Astrocyte (in vitro differentiated cells and primary cell): Measurements from ENCODE around the gene FAF1. TPM values are rescaled to one million over a fixed set of nuclear protein-coding genes. Genes with fewer than 3 reads are reported as not detected.
A peak's percentile ranks its signal among the peaks of the same experiment; 100 is the strongest.
"Not testable (repeated sequence)": the region's sequence is repeated elsewhere in the genome, so short reads cannot be mapped to it uniquely, and the experiment has no call there.

Experiments used
- DNase-seq: peaks from one replicate; pipeline ENCODE4 v3.0.0-alpha.2; 2010; ENCODE audit warnings: low read depth
- FAIRE-seq: peaks from 2 replicates; lab custom pipeline; 2011; peaks lifted over from hg19 to GRCh38; lab: Jason Lieb, UNC
- H2AFZ ChIP-seq: 2 replicates; pipeline ENCODE4 v1.6.0; 2012; ENCODE audit warnings: low read depth, low read length, inconsistent platforms
- H3K27ac ChIP-seq: 2 replicates; pipeline ENCODE4 v1.5.1; 2011; ENCODE audit warnings: low read depth, low read length, inconsistent platforms
- H3K27me3 ChIP-seq: 2 replicates; pipeline ENCODE4 v1.6.0; 2011; ENCODE audit warnings: low read length, inconsistent platforms; ENCODE audit not compliant: insufficient read depth
- H3K36me3 ChIP-seq: 2 replicates; pipeline ENCODE4 v1.5.1; 2011; ENCODE audit warnings: low read length, inconsistent platforms; ENCODE audit not compliant: insufficient read depth
- H3K4me1 ChIP-seq: 2 replicates; pipeline ENCODE4 v1.5.1; 2011; ENCODE audit warnings: low read length, inconsistent platforms; ENCODE audit not compliant: insufficient read depth
- H3K4me2 ChIP-seq: 2 replicates; pipeline ENCODE4 v1.6.0; 2012; ENCODE audit warnings: low read length, inconsistent platforms
- H3K4me3 ChIP-seq: 2 replicates; pipeline ENCODE4 v1.5.1; 2011; ENCODE audit warnings: low read depth, mild to moderate bottlenecking, low read length, inconsistent platforms; ENCODE audit not compliant: insufficient read depth
- H3K79me2 ChIP-seq: 2 replicates; pipeline ENCODE4 v1.6.0; 2012; ENCODE audit warnings: mild to moderate bottlenecking, low read length, inconsistent platforms; ENCODE audit not compliant: insufficient read depth
- H3K9ac ChIP-seq: 2 replicates; pipeline ENCODE4 v1.6.0; 2012; ENCODE audit warnings: mild to moderate bottlenecking, low read length, inconsistent platforms
- H3K9me3 ChIP-seq: 2 replicates; pipeline ENCODE4 v1.5.1; 2012; ENCODE audit warnings: low read depth, mild to moderate bottlenecking, low read length, inconsistent platforms; ENCODE audit not compliant: insufficient read depth
- H4K20me1 ChIP-seq: 2 replicates; pipeline ENCODE4 v1.6.0; 2012; ENCODE audit warnings: low read length, inconsistent platforms; ENCODE audit not compliant: insufficient read depth
- H3K27ac Mint-ChIP-seq: one replicate; pipeline ENCODE4 v1.8.0; 2021; ENCODE audit warnings: mild to moderate bottlenecking, mixed read lengths; ENCODE audit not compliant: unreplicated experiment
- H3K27me3 Mint-ChIP-seq: one replicate; pipeline ENCODE4 v1.8.0; 2021; ENCODE audit warnings: low read depth, mixed read lengths; ENCODE audit not compliant: unreplicated experiment
- H3K36me3 Mint-ChIP-seq: one replicate; pipeline ENCODE4 v1.8.0; 2021; ENCODE audit warnings: low read depth, mixed read lengths; ENCODE audit not compliant: unreplicated experiment
- H3K4me1 Mint-ChIP-seq: one replicate; pipeline ENCODE4 v1.8.0; 2021; ENCODE audit warnings: low read depth, mixed read lengths; ENCODE audit not compliant: unreplicated experiment
- H3K4me3 Mint-ChIP-seq: one replicate; pipeline ENCODE4 v1.8.0; 2021; ENCODE audit warnings: mild to moderate bottlenecking, moderate library complexity, mixed read lengths; ENCODE audit not compliant: unreplicated experiment
- H3K9me3 Mint-ChIP-seq: one replicate; pipeline ENCODE4 v1.8.0; 2021; ENCODE audit warnings: mild to moderate bottlenecking, mixed read lengths; ENCODE audit not compliant: unreplicated experiment
- EZH2 ChIP-seq: IDR thresholded peaks from 2 replicates; pipeline ENCODE4 v1.6.1; 2012; ENCODE audit warnings: mild to moderate bottlenecking, low read length, inconsistent platforms; ENCODE audit not compliant: insufficient read depth
- total RNA-seq: library from RNA; stranded (reverse); gene quantifications from 2 replicates; pipeline ENCODE4 v1.2.1, GENCODE V29; 2021
- TF ChIP-seq, protein P1 (sequence below): IDR thresholded peaks from 2 replicates; pipeline ENCODE4 v1.5.1; 2011; ENCODE audit warnings: low read depth, mild to moderate bottlenecking, inconsistent platforms, low read length, moderate library complexity; ENCODE audit not compliant: insufficient read depth

Gene FAF1
- total RNA-seq, 1 donor from 2014 or later, result 35.4 TPM

DNA sequence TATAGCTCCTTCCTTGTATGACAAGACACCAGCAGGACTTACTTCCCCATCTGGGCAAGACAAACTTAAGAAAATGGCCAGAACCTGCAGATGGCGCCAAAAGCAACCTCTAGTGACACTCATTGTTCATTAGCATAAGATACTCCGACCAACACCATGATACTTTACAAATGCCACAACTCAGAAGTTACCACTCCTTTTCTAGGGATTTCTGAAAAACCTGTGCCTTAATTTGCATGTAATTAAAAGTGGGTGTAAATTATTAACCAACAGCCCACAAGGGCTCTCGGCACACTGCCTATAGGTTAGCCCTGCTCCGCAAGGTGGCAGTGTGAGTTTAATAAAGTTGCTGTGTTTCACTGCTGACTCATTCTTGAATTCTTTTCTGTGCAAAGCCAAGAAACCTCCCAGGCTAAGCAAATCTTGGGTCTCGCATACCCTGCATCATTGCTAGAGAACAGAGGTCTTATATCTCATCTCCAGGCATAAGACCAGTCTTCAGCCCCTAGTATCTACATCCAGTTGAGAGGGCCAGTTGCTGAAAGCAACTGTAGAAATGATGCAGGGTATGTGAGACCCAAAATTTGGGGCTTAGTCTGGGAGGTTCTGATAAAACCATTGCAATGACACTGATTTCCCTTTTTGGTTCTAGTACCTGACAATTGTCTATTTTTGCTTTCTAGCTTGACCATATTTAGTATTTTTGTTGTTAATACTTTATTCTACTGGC, 86.4 kb downstream of the FAF1 start:
- TF ChIP-seq, protein P1, sequence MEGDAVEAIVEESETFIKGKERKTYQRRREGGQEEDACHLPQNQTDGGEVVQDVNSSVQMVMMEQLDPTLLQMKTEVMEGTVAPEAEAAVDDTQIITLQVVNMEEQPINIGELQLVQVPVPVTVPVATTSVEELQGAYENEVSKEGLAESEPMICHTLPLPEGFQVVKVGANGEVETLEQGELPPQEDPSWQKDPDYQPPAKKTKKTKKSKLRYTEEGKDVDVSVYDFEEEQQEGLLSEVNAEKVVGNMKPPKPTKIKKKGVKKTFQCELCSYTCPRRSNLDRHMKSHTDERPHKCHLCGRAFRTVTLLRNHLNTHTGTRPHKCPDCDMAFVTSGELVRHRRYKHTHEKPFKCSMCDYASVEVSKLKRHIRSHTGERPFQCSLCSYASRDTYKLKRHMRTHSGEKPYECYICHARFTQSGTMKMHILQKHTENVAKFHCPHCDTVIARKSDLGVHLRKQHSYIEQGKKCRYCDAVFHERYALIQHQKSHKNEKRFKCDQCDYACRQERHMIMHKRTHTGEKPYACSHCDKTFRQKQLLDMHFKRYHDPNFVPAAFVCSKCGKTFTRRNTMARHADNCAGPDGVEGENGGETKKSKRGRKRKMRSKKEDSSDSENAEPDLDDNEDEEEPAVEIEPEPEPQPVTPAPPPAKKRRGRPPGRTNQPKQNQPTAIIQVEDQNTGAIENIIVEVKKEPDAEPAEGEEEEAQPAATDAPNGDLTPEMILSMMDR, result peak; percentile 86
- TF ChIP-seq EZH2, result no peak
- DNase-seq (peak; percentile 61), FAIRE-seq (no peak)
- Histone ChIP-seq H3K36me3 (no peaks in the 10 kb centered on the region), H3K9me3 (no peaks in the 10 kb centered on the region), H3K4me3 (peak overlapping the region; percentile 56), H3K79me2 (peaks cover 7% of the 10 kb centered on the region), H3K27me3 (no peaks in the 10 kb centered on the region), H3K9ac (peak overlapping the region; percentile 48), H4K20me1 (peaks cover 14% of the 10 kb centered on the region), H3K4me2 (peak overlapping the region; percentile 86), H3K4me1 (peaks cover 3% of the 10 kb centered on the region), H3K27ac (no peak overlapping the region), H2AFZ (peak overlapping the region; percentile 45)
- Mint-ChIP-seq H3K27ac (no peak overlapping the region), H3K27me3 (no peaks in the 10 kb centered on the region), H3K4me1 (no peaks in the 10 kb centered on the region), H3K36me3 (no peaks in the 10 kb centered on the region), H3K4me3 (peak overlapping the region; percentile 7), H3K9me3 (no peaks in the 10 kb centered on the region)

DNA sequence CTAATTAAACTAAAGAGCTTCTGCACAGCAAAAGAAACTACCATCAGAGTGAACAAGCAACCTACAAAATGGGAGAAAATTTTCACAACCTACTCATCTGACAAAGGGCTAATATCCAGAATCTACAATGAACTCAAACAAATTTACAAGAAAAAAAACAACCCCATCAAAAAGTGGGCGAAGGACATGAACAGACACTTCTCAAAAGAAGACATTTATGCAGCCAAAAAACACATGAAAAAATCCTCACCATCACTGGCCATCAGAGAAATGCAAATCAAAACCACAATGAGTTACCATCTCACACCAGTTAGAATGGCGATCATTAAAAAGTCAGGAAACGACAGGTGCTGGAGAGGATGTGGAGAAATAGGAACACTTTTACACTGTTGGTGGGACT, 95.2 kb downstream of the FAF1 start:
- not testable (repeated sequence) for H3K4me3 ChIP-seq, H3K4me2 ChIP-seq, H2AFZ ChIP-seq, H3K4me1 ChIP-seq, H3K4me1 Mint-ChIP-seq, H3K36me3 ChIP-seq, H3K9me3 ChIP-seq, H3K27me3 ChIP-seq, H3K4me3 Mint-ChIP-seq, H3K27me3 Mint-ChIP-seq, DNase-seq, H3K9me3 Mint-ChIP-seq, H3K9ac ChIP-seq, H3K27ac ChIP-seq, H3K27ac Mint-ChIP-seq, FAIRE-seq, H3K36me3 Mint-ChIP-seq
- H3K79me2 ChIP-seq, result peaks cover 48% of the 10 kb centered on the region
- peaks cover 36% of the 10 kb centered on the region for H4K20me1 ChIP-seq

DNA sequence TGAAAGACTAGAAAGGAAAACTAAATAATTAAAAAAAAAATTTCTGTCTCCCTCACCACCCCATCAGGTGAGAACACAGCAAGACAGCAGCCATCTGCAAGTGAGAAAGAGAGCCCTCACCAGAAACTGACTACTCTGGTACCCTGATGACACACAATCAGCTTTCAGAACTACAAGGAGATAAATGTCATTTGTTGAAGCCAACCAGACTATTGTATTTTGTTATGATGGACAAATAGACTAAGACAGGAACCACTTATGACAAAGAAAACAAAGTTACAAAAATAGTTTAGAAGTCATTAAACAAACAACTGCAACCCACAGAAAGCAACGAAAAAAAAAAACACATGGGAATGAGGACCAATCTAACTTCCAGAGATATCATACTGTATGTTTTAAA, 98.3 kb downstream of the FAF1 start:
- Mint-ChIP-seq H3K4me1 (no peaks in the 10 kb centered on the region), H3K27me3 (no peaks in the 10 kb centered on the region), H3K4me3 (no peak overlapping the region), H3K36me3 (peaks cover 2% of the 10 kb centered on the region), H3K27ac (no peak overlapping the region), H3K9me3 (peaks cover 2% of the 10 kb centered on the region)
- Histone ChIP-seq H2AFZ (no peak overlapping the region), H3K27me3 (no peaks in the 10 kb centered on the region), H3K27ac (no peak overlapping the region), H3K36me3 (no peaks in the 10 kb centered on the region), H3K9me3 (no peaks in the 10 kb centered on the region), H3K9ac (no peak overlapping the region), H4K20me1 (peaks cover 36% of the 10 kb centered on the region), H3K79me2 (peaks cover 64% of the 10 kb centered on the region), H3K4me1 (no peaks in the 10 kb centered on the region), H3K4me2 (no peak overlapping the region), H3K4me3 (no peak overlapping the region)
- TF ChIP-seq, protein P1, result no peak
- TF ChIP-seq EZH2, result no peak
- peak; percentile 32 for FAIRE-seq
- DNase-seq, result no peak
